ENCODE data around the gene THRAP3. TPM values are rescaled to one million over a fixed set of nuclear protein-coding genes. Genes with fewer than 3 reads are reported as not detected.

Gene THRAP3
- total and polyA plus RNA-seq, 9 of the 15 experiments (the other 6 are each of a cell fraction or from before 2014, with no cell fraction given), result 66.2 to 135 (median 113) TPM

- DNase-seq (ENCODE audit: extremely low read depth in 1 of 4, low spot score in 3 of 4), result no peak
- Histone ChIP-seq H3K4me2 (ENCODE audit: insufficient read depth, low read length) (no peak overlapping the region), H2AFZ (ENCODE audit: low read depth, low read length) (no peak overlapping the region), H3K9me1 (ENCODE audit: control insufficient read depth, insufficient read depth, low read length) (no peaks in the 10 kb centered on the region), H3K27ac (ENCODE audit: extremely low read depth, low read depth, low read length) (no peak overlapping the region), H3K9me3 (replicated peaks; ENCODE audit: control insufficient read depth, insufficient read depth, low read depth, low read length) (no peaks in the 10 kb centered on the region), H3K27me3 (ENCODE audit: control insufficient read depth in 2 of 2, insufficient read depth in 2 of 2, low read length in 2 of 2) (no peaks in the 10 kb centered on the region), H3K4me3 (no peak overlapping the region), H3K4me1 (replicated peaks in 1 of 2; ENCODE audit: control insufficient read depth in 2 of 2, insufficient read depth in 2 of 2, low read length in 2 of 2) (peaks cover 0 to 12% of the 10 kb centered on the region in 2 experiments; a peak in 1 of 5 replicates), H3K36me3 (ENCODE audit: control insufficient read depth, insufficient read depth, low read length) (peaks cover 89% of the 10 kb centered on the region), H3K79me2 (ENCODE audit: control insufficient read depth, insufficient read depth, low read length) (no peaks in the 10 kb centered on the region), H3K9ac (ENCODE audit: insufficient read depth in 1 of 2, low read depth in 2 of 2, low read length in 2 of 2) (peak overlapping the region in 1 of 2 experiments; percentile 70; a peak in 1 of 4 replicates), H4K20me1 (replicated peaks; ENCODE audit: control insufficient read depth, insufficient read depth, low read length) (no peaks in the 10 kb centered on the region; the same call in 1 of the 2 replicates)
- 88% methylated on average over 11 of the region's 11 CpGs for WGBS (ENCODE audit: insufficient coverage, low coverage, missing lambda C conversion rate)
- intact Hi-C loops (cut with micrococcal nuclease), result no loop called here
- ATAC-seq, result no peak
- no peak for FAIRE-seq
- TF ChIP-seq ZNF24 (IDR thresholded peaks at IDR 0.05) (no peak), ZNF436 (CRISPR knock-in tag; IDR thresholded peaks at IDR 0.05) (no peak), ZMIZ1 (IDR thresholded peaks at IDR 0.05; ENCODE audit: low read depth in 2 of 2, low read length in 2 of 2) (no peak), SMARCA5 (IDR thresholded peaks at IDR 0.05) (no peak), ZNF668 (CRISPR knock-in tag; IDR thresholded peaks at IDR 0.05) (no peak), DMBX1 (CRISPR knock-in tag; IDR thresholded peaks at IDR 0.05; ENCODE audit: borderline replicate concordance) (no peak), ZNF449 (CRISPR knock-in tag; IDR thresholded peaks at IDR 0.05) (no peak), CHCHD3 (CRISPR knock-in tag; IDR thresholded peaks at IDR 0.05) (no peak), POU5F1 (IDR thresholded peaks at IDR 0.05; ENCODE audit: borderline replicate concordance, low read depth, low read length, partially characterized antibody) (no peak), CBX2 (IDR thresholded peaks at IDR 0.05; ENCODE audit: insufficient read depth, low read length, poor library complexity, severe bottlenecking) (no peak), ZNF311 (CRISPR knock-in tag; IDR thresholded peaks at IDR 0.05) (no peak), NFATC3 (IDR thresholded peaks at IDR 0.05) (no peak)
- no TSS peak for BruUV-seq (replicated peaks)
- POLR2A ChIA-PET, result interaction anchor here (0.9 to 1.3 kb wide), 3 partner anchors 14 to 33 kb away, joined by 3 read pairs; no protein-coding TSS in a partner anchor
- CTCF ChIA-PET (ENCODE audit: low intra/inter-chr PET ratio), result no interaction called here
- in situ Hi-C loops (cut with MboI), result no loop called here
Observed at GRCh38 chr1:36354486-36354885, 130.2 kb downstream of the THRAP3 start.

Measured in K562 (cell line).